GM12874 (cell line): Measurements from ENCODE around the gene CLMP.
A peak's percentile ranks its signal among the peaks of the same experiment; 100 is the strongest.

Experiments
- CTCF ChIP-seq: IDR thresholded peaks from 2 replicates; pipeline ENCODE4 v1.5.1; 2011; ENCODE audit warnings: low read depth, mild to moderate bottlenecking, control low read depth, low read length, moderate library complexity; ENCODE audit not compliant: insufficient read depth

The CLMP gene

GRCh38 chr11:123170929-123171328, 24.1 kb downstream of the CLMP start:
- no peak for TF ChIP-seq CTCF

GRCh38 chr11:123169821-123170220, 25.2 kb downstream of the CLMP start:
- no peak for TF ChIP-seq CTCF

GRCh38 chr11:123168955-123169484, 26.0 kb downstream of the CLMP start:
- no peak for TF ChIP-seq CTCF

- TF ChIP-seq CTCF = no peak
Measured at GRCh38 chr11:123168241-123168640, 26.8 kb downstream of the CLMP start.

GRCh38 chr11:123166071-123166559, 28.9 kb downstream of the CLMP start:
- TF ChIP-seq CTCF = peak; percentile 64; the same call in 1 of the 2 replicates

GRCh38 chr11:123164732-123165450, 30.2 kb downstream of the CLMP start:
- no peak for TF ChIP-seq CTCF

GRCh38 chr11:123163621-123164020, 31.4 kb downstream of the CLMP start:
- TF ChIP-seq CTCF = 0 out of 2 replicates have a peak, but pooled peaks have one; percentile 14
